Measurements from ENCODE around the gene TMEM127.
"Not testable (repeated sequence)": the region's sequence is repeated elsewhere in the genome, so short reads cannot be mapped to it uniquely, and the experiment has no call there.

DNA sequence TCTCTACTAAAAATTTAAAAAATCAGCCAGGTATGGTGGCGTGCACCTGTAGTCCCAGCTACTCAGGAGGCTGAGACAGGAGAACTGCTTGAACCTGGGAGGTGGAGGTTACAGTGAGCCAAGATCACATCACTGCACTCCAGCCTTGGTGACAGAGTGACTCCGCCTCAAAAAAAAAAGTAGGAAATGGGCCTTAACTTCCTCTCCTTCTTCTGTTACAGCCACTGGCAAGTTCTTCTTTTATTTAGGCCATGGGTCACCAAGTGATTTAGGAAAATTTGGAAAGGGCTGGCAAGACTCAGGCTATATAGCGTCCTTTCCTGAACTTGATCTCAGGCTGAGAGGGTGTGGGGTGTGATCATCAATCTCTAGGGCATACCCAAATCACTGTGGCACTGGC, 8.1 kb downstream of the TMEM127 start:
- TF ChIP-seq POLR2A (IDR thresholded peaks at IDR 0.05) = not testable (repeated sequence)
- TF ChIP-seq, protein P1, sequence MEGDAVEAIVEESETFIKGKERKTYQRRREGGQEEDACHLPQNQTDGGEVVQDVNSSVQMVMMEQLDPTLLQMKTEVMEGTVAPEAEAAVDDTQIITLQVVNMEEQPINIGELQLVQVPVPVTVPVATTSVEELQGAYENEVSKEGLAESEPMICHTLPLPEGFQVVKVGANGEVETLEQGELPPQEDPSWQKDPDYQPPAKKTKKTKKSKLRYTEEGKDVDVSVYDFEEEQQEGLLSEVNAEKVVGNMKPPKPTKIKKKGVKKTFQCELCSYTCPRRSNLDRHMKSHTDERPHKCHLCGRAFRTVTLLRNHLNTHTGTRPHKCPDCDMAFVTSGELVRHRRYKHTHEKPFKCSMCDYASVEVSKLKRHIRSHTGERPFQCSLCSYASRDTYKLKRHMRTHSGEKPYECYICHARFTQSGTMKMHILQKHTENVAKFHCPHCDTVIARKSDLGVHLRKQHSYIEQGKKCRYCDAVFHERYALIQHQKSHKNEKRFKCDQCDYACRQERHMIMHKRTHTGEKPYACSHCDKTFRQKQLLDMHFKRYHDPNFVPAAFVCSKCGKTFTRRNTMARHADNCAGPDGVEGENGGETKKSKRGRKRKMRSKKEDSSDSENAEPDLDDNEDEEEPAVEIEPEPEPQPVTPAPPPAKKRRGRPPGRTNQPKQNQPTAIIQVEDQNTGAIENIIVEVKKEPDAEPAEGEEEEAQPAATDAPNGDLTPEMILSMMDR (IDR thresholded peaks at IDR 0.05) = not testable (repeated sequence)

Data from vagina (tissue), 2 donors.